Measurements from ENCODE around the gene CYP2F1.
"Not testable (repeated sequence)": the region's sequence is repeated elsewhere in the genome, so short reads cannot be mapped to it uniquely, and the experiment has no call there.

Gene CYP2F1

GRCh38 chr19:41114132-41114531, at the start of gene CYP2F1:
TSS of gene CYP2F1 (plus strand) at chr19:41114432. CDS start at chr19:41116189, 1,757 bp downstream.
- no peak for DNase-seq
- in situ Hi-C loops (cut with HindIII; ENCODE audit: low pct_ligation_motif_present, low pct_unique_long_range_greater_than_20kb, low sequenced_read_pairs): no loop called here

GRCh38 chr19:41064974-41065569, 49.2 kb upstream of the CYP2F1 start:
- in situ Hi-C loops (cut with HindIII; ENCODE audit: low pct_ligation_motif_present, low pct_unique_long_range_greater_than_20kb, low sequenced_read_pairs): no loop called here
- DNase-seq: no peak

- no peak for DNase-seq
- in situ Hi-C loops (cut with HindIII; ENCODE audit: low pct_ligation_motif_present, low pct_unique_long_range_greater_than_20kb, low sequenced_read_pairs): no loop called here
Observed at GRCh38 chr19:41076286-41076685, 37.9 kb upstream of the CYP2F1 start.

GRCh38 chr19:41083516-41083915, 30.7 kb upstream of the CYP2F1 start:
- in situ Hi-C loops (cut with HindIII; ENCODE audit: low pct_ligation_motif_present, low pct_unique_long_range_greater_than_20kb, low sequenced_read_pairs): no loop called here
- DNase-seq: no peak

GRCh38 chr19:41085748-41086415, 28.4 kb upstream of the CYP2F1 start:
- no peak for DNase-seq
- in situ Hi-C loops (cut with HindIII; ENCODE audit: low pct_ligation_motif_present, low pct_unique_long_range_greater_than_20kb, low sequenced_read_pairs): no loop called here

GRCh38 chr19:41088151-41088550, 26.1 kb upstream of the CYP2F1 start, which contains the start of gene CYP2A13:
TSS of gene CYP2A13 (plus strand) at chr19:41088451. CDS start at chr19:41088472, 21 bp downstream.
- in situ Hi-C loops (cut with HindIII; ENCODE audit: low pct_ligation_motif_present, low pct_unique_long_range_greater_than_20kb, low sequenced_read_pairs): no loop called here
- DNase-seq: no peak

GRCh38 chr19:41089959-41090358, 24.3 kb upstream of the CYP2F1 start:
- DNase-seq: no peak
- in situ Hi-C loops (cut with HindIII; ENCODE audit: low pct_ligation_motif_present, low pct_unique_long_range_greater_than_20kb, low sequenced_read_pairs): no loop called here

GRCh38 chr19:41095703-41096102, 18.5 kb upstream of the CYP2F1 start:
- DNase-seq: no peak
- in situ Hi-C loops (cut with HindIII; ENCODE audit: low pct_ligation_motif_present, low pct_unique_long_range_greater_than_20kb, low sequenced_read_pairs): no loop called here

- no peak for DNase-seq
- in situ Hi-C loops (cut with HindIII; ENCODE audit: low pct_ligation_motif_present, low pct_unique_long_range_greater_than_20kb, low sequenced_read_pairs): no loop called here
Observed at GRCh38 chr19:41096353-41096752, 17.9 kb upstream of the CYP2F1 start.

GRCh38 chr19:41097302-41097701, 16.9 kb upstream of the CYP2F1 start:
- in situ Hi-C loops (cut with HindIII; ENCODE audit: low pct_ligation_motif_present, low pct_unique_long_range_greater_than_20kb, low sequenced_read_pairs): no loop called here
- DNase-seq: no peak

GRCh38 chr19:41098762-41099161, 15.5 kb upstream of the CYP2F1 start:
- in situ Hi-C loops (cut with HindIII; ENCODE audit: low pct_ligation_motif_present, low pct_unique_long_range_greater_than_20kb, low sequenced_read_pairs): no loop called here
- no peak for DNase-seq

- in situ Hi-C loops (cut with HindIII; ENCODE audit: low pct_ligation_motif_present, low pct_unique_long_range_greater_than_20kb, low sequenced_read_pairs); DNase-seq: not testable (repeated sequence)
Observed at GRCh38 chr19:41102210-41102609, 12.0 kb upstream of the CYP2F1 start.

- in situ Hi-C loops (cut with HindIII; ENCODE audit: low pct_ligation_motif_present, low pct_unique_long_range_greater_than_20kb, low sequenced_read_pairs): no loop called here
Observed at GRCh38 chr19:41106177-41106576, 8.1 kb upstream of the CYP2F1 start.

GRCh38 chr19:41111296-41111695, 2.9 kb upstream of the CYP2F1 start:
- DNase-seq: no peak
- in situ Hi-C loops (cut with HindIII; ENCODE audit: low pct_ligation_motif_present, low pct_unique_long_range_greater_than_20kb, low sequenced_read_pairs): no loop called here

More at GRCh38 chr19:41106177-41106576, 8.1 kb upstream of the CYP2F1 start:
- DNase-seq: no peak

- in situ Hi-C loops (cut with HindIII; ENCODE audit: low pct_ligation_motif_present, low pct_unique_long_range_greater_than_20kb, low sequenced_read_pairs): no loop called here
Observed at GRCh38 chr19:41111750-41112295, 2.4 kb upstream of the CYP2F1 start.

GRCh38 chr19:41112728-41113290, 1.4 kb upstream of the CYP2F1 start:
- no peak for DNase-seq
- in situ Hi-C loops (cut with HindIII; ENCODE audit: low pct_ligation_motif_present, low pct_unique_long_range_greater_than_20kb, low sequenced_read_pairs): no loop called here

More at GRCh38 chr19:41111750-41112295, 2.4 kb upstream of the CYP2F1 start:
- DNase-seq: no peak

GRCh38 chr19:41116261-41116660, 2.0 kb downstream of the CYP2F1 start:
- DNase-seq: no peak
- in situ Hi-C loops (cut with HindIII; ENCODE audit: low pct_ligation_motif_present, low pct_unique_long_range_greater_than_20kb, low sequenced_read_pairs): no loop called here

GRCh38 chr19:41120929-41121911, 7.0 kb downstream of the CYP2F1 start:
- in situ Hi-C loops (cut with HindIII; ENCODE audit: low pct_ligation_motif_present, low pct_unique_long_range_greater_than_20kb, low sequenced_read_pairs); DNase-seq: not testable (repeated sequence)

Measured in ACHN (cell line).